Umbilical cord (tissue), 2 donors: ENCODE measurements around the gene DNAAF1. TPM values are rescaled to one million over a fixed set of nuclear protein-coding genes. Genes with fewer than 3 reads are reported as not detected.

Experiments
- DNase-seq: peaks from one replicate; pipeline ENCODE4 v3.0.0-alpha.2; 2015; ENCODE audit warnings: low spot score
- total RNA-seq: library from RNA; depleted of rRNA; stranded (reverse); fragments of >200 nt; gene quantifications from one replicate; pipeline ENCODE4 v1.2.3, GENCODE V29; 2014; ENCODE audit warnings: low replicate concordance; ENCODE audit not compliant: insufficient read depth

DNAAF1 gene
- total RNA-seq, 1 donor from 2014 or later, result 1.7 TPM

DNA sequence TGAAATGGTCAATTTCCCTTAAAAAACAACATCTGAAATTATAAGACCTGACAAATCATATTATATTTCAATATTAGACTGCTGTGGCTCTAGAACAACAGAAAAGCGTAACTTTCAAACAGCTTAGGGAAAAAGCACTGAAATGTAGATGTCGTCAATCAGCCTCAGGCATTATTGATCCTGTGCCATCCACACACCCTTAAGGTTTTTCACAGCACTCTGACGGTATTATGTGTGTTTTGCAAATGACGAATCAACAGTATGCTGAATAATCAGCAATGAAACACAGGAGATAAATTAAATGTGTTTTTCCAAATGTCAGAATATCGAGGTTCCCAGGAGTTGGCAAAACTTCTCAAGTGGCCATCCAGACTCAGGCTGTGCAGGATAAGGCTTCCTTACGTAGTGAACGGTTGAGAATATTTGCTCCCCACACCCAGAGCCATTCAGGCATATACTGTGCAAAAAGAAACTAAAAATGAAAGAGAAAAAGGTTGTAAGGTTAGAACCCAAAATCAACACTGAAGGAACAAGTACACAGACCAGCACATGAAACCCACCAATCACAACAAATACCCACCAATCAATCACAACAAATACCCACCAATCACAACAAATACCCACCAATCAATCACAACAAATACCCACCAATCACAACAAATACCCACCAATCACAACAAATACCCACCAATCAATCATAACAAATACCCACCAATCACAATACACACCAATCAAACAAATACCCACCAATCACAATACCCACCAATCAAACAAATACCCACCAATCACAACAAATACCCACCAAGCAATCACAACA is 20.6 kb upstream of the DNAAF1 start:
- DNase-seq, result no peak

DNA sequence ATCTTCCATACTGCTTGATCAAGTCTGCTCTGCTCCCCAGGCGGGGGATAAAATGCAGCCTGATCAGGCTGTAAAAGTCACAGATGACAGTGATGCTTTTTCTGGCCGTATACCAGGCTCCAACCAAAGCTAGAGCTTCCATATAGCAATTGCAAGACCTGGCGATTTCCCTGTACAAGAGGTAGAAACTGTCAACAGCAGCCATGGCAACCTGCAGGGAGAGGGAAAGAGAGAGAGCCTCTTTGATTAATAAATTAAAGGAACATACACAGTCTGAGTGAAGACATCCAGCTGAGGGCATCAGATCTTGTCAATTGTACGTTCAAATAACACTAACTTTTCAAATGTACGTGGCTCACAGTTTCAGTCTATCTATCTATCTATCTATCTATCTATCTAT is 14.0 kb upstream of the DNAAF1 start:
- no peak for DNase-seq

DNA sequence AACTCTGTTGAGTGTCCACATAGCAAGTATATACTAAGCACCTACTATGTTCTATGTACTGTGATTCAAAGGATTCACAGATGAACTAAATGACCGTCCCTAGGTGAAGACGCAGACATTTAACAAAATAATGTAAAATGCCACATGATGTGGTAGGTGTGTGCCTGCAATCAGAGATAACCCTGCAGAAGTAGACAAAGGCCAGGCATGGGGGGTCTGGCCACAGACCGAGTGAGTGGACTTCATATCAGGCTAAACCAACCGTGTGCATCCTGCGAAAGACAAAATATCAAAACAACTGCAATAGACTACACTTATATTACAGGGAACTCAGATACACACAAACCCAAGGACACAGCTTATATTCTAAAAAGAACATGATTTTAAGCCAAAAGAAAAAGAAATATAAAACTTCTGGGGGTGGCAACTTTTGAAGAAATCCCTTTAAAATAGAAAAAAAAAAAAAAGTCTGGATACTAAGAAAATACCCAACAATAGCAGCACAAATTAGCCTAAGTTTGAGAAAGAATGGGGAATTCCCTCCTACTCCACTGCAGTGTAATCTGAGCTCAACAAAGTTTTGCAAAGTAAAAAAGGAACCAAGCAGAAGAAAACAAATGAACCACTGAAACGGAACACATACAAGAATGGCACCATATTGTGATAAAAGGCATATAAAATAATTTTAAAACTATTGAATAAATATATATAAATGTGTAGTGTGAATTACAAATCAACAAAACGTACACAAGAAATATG is 12.4 kb upstream of the DNAAF1 start:
- no peak for DNase-seq

DNA sequence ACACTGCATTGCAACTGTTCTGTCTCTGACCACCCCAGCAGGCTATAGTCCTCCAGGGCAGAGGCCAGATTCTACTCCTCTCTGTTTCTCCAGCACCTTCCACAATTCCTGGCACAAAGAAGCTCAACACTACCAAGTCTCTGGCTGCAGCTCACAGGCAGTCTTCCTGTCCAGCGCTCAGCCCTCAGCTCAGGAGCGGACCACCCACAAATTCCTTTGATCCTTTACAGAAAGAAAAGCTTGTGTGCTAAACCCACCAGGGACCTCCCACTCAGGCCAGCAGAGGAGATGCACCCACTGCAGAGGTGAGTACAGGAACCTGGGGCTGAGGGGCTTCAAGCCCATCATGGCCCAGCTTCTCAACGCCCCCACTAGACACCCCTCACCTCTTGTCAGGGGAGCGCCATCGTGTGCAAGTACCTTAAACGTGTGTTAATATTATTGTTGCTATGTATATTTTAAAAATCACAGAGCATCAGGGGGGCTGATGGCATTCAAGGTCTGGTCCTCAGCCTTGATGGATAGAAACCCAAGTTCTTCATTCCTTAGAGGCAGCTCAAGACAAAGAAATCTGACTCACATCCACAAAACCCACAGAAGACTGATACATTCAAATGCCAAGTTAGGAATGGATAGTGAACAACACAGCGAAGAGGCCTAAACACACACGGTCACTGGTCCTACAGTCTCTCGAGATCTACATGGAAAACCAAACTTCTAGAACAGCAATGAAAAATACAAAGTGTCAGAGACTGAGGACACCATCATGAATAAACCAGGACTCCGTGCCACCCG is 8.6 kb upstream of the DNAAF1 start:
- no peak for DNase-seq

DNA sequence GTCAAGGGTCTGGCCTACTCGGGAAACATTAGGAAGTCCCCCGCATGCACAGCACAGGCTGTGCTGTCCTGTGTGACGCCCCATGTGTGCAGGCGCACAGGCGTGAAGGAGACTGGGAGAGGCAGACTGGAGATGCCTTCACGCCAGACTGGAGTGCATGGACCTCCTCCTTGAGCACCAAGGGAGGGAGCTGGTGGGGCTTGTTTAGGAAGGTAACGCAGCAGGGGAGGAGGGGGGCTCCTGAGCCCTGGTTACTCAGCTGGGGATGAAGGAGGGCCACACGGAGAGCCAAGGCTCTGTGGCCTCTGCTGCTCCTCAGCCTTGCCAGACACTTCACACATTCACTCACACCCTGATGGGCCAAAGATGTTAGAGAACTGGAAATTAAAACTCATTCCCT is 7.8 kb upstream of the DNAAF1 start:
- DNase-seq, result no peak

DNA sequence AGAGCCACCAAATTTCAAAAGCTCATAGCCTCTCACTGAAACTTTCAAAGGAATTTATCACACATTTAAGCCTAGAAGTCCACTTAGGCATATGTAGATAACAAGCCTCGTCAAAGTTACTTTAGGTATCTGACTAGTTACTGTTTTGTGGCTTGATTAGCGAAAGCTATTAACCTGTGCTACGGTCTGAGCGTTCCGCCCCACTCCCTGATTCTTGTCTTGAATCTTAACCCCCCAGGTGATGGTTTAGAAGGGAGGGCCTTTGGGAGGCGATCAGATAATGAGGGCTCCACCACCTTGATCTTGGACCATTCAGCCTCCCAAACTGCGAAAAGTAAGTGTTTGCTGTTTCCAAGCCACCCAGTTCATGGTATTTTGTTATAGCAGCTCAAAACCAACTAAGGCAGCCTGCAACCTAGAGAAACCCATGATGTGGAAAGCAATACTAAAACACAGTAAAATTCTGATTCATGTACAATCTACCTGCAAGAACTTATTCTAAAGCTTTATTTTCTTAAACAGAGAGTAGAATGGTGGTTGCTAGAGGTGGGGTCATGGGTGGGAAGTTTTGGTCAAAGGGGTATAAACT is 7.2 kb upstream of the DNAAF1 start:
- DNase-seq, result no peak

DNA sequence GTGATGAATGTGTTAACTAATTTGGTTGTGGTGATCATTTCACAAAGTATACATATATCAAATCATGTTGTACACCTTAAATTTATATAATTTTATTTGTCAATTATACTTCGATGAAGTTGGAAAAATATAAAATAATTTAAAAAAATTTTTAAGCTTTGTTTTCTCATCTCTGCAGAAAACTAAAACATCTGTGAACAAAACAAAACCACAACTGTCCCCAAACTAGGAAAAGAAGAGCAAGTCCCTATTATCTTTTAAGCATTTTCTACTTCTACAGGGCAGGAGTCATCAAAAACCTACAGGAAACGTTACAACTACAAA is 6.6 kb upstream of the DNAAF1 start:
- no peak for DNase-seq

DNA sequence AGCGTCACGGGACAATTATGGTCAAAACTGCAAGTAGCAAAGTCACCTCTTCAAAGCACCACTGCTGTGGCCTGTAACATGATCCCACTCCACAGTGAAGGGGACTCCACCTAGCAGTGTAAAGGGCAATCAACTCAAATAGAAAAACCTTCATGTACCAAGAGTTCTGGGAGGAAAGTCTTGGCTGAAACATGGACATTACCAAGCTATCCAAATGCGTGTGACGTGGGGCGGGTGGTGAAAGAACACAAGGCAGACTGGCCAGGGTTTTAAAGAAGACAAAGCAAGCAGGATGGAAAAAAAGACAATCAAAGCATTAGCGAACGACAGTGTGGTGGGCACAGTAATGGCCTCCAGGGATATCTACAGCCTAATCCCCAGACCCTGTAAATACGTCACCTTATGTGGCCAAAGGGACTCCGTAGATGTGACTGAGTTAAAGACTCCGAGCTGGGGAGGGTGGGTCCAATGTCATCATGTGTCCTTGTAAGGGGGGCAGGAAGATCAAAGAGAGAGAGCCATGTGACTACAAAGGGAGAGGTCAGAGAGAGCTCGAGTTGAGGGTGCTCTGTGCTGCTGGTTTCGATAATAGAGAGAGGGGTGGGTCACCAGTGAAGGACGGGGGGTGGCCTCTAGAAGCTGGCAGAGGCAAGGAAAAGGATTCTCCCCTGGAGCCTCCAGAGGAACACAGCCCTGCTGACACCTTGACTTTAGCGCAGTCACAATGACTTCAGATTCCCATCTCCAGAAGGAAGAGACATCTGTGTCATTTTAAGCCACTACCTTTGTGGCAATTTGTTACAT is 6.1 kb upstream of the DNAAF1 start:
- no peak for DNase-seq

DNA sequence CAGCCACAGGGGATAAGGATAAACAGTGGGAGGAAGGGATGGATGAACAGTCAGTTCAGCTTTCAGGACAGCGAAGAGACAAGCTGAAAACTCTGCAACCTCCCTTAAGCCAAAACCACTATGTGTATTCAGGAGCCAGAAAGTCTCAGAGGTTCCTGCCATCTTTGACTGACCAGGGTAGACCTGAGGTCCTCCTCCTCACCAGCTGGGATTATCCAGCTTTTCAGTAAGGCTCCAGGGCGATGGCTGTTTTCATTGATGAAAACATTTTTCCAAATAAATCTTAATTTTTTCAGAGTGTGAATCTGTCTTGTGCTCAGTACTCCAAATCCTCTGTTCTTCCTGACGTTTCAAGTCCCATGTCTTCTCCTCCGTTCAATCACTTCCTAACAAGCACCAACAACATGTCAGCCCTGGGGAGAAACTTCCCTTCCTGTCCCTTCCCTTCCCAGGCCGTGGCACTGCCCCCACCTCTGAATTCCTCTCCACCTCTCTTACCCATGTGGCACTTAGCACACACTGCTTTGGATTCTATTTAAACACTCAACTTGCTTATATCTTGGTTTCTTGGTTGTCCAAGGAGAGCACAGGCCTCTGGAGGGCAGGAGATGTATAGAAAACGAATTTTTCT is 5.4 kb upstream of the DNAAF1 start:
- DNase-seq, result no peak

DNA sequence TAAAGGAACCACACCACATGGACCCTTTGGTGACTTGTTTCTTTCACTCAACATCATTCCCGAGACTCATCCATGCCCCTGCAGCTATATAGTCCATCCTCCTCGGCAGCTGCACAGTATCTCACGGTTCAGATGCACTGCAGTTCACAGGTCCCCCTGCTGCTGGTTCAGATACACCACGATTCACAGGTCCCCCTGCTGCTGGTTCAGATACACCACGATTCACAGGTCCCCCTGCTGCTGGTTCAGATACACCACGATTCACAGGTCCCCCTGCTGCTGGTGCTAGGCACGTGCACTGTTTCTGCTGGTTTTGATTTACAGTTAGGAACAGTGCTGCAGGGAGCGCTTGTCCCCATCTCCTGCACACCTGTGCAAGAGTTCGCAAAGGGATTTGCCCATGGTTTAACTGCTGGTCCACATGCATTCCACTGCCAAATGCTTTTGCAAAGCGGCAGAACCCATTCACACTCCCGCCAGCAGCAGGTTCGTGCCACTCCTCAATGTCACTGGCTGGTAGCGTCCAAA is 3.9 kb upstream of the DNAAF1 start:
- no peak for DNase-seq

DNA sequence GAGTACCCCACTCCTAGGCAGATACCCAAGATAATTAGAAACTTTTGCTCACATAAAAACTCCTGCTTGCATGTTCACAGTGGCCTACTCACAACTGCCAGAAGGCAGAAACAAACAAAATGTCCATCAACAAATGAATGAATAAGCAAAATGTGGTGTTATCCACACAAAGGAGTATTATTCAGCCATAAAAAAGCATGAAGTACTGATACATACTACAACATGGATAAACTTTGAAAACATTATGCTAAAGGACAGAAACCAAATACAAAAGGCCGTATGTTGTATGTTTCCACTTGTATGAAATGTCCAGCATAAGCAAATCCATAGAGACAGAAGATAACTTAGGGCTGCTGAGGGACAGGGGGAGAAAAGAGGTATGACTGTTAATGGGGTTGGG is 2.0 kb upstream of the DNAAF1 start:
- no peak for DNase-seq

DNA sequence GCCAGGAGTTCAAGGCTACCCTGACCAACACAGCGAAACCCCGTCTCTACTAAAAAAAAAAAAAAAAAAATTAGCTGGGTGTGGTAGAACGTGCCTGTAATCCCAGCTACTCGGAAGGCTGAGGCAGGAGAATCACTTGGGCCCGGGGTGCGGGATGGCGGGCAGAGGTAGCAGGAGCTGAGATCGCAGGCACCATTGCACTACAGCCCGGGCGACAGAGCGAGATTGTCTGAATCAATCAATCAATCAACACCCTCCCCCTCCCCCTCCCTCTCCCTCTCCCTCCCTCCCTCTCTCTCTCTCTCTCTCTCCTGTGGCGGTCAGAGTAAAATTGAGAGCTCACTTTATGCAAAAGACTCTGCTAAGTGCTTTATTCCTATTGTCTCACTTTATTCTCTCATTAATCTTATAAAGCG is 1.3 kb upstream of the DNAAF1 start:
- DNase-seq, result no peak

DNA sequence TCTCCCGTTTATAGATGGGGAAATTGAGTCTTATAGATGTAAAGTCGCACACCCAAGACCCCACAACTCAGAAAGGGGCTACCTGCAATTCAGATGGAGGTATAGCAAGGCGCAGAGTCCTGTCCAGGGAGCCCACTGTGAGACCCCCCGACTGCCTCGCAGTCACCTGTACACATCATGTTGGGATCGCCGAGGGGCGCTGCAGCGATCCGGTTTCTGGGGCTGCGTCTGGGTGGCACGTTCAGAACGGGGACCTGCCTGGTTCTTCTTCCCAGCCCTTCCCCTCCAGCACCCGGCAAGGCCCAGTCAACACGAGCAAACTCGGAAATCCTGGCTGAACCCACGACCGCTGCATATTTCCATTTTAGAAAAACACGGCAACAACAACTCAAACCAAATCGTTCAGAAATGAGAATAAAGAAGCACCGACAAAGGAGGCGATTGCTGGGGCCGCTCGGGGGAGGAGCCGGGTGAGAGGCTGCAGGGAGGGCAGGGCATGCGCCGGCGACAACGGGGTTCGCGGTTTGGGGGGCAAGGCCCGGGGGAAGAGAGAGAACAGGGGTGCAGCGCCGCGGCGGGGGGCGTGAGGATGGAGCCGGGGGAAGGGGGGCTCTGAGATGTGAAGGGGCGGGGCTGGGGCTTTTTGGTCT is 774 bp upstream of the DNAAF1 start:
- DNase-seq, result peak; percentile 32

DNA sequence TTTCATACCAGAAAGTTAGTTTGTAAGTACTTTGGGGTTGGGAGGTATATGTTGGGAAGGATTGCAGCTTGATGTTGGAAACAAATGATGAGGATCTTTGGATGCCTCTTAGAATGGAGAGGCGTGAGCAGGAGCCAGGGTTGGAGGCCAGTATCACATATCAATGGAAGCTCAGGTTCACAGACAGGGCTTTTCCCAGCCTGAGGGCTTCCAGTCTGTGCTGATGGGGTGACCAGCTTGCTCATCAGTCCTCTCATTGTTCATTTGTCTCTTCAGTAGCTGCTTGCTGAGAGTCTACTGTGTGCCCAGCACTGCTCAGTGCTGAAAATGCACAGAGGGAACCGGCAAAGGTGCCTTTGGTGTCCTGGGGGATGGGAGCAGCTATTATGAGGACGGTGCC is 5.8 kb downstream of the DNAAF1 start:
- no peak for DNase-seq

DNA sequence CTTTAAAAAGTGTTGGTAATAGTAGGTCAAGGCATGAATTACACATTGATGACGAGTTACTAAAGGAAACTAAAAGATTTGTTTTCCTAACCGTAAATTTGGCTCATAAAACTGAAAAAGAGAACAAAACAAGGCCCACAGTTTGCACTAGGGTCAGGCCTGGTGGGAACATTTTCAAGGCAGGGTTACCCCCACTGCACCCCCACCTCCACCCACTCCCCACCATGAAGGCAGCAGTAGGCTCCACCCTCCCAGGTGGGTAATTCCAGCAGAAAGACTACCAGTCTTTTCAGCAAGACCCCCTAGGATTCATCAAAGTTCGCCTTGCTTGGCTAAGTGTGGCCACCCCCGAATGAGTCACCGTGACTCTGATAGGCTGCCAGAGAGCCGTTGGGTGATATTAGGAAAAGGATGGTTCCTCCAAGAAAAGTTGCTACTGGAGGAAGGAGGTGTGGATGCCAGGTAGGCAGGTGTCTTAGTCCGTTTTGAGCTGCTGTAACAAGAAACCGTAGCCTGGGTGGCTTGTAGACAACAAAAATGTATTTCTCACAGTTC is 8.6 kb downstream of the DNAAF1 start:
- no peak for DNase-seq

DNA sequence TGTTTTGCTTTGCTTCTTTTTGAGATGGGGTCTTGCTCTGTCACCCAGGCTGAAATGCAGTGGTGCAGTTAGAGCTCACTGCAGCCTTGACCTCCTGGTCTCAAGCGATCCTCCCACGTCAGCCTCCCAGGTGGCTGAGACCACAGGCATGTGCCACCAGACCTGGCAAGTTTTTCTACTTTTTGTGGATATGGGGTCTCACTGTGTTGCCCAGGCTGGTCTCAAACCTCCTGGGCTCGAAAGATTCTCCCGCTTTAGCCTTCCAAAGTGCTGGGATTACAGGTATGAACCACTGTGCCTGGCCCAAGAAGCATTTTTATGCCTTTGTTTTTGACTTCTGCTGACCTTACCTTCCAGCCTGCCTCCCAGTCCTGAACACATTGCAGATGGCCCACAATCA is 10.1 kb downstream of the DNAAF1 start:
- no peak for DNase-seq

DNA sequence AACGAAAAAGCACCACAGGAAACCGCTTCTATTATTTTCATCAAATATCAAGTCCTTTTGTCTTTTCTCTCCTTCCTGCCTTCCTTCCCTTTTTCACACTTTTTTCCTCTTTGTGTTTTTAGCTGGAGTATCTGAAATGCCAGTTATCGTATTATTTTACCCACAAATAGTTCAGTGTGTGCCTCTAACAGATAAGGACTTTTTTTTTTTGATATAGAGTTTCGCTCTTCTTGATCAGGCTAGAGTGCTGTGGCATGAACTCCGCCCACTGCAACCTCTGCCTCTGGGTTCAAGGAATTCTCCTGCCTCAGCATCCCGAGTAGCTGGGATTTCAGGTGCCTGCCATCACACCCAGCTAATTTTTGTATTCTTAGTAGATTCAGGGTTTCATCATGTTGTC is 10.7 kb downstream of the DNAAF1 start:
- no peak for DNase-seq

DNA sequence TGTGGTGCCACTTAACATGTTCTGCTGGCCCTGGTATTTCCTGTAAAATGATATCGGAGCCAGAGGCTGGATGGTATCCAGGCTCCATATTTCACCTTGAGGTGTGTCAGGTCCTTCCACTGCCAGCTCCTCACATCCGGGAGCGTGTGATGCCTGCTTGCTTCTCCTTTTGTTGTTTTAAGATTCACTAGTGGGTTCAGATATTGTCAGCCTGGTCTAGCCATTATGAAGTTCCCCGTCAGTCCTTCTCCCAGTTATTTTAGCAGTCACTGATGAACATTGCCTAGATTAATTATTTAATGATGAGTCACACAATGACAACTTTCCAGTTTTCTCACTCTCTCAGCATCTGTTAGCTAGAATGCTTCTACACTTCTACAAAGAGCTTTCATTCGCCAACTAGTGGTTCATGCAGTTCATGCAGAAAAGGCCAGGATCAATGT is 11.3 kb downstream of the DNAAF1 start:
- DNase-seq, result no peak

DNA sequence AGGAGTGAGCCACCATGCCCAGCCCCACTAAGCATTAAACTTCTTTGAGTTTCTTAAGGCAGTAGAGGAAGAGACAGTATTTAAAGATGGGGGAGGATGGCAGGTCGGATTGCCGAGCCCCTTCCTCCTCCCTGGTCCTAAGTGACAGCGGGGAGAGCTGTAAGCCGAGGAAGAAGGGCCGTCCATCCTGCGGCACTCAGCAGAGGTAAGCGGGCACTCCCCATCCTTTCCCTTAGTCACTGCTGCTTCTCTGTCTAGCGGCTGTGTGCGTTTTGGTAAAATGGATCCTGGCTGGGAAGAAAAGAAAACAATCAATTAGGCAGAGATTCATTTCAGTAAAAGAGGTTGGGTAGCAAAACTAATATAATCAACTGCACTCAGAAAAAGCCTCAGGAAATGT is 13.9 kb downstream of the DNAAF1 start:
- no peak for DNase-seq

DNA sequence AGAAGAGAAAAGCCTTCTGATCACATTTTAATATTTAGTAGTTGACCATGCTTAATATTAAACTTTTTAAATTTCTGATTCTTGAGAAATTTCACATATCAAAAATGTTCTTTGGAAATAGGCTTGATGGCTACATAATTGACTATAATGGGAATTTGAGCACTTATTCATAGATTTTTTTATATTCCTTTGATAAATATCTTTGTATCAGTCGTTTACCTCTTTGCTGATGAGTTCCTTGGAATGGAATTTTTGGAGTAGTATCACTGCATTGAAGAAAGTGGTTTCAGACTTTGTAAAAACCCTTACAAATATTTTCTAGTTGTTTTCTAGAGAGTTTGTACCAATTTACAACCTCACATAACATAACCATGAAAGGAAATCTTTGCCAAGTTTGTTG is 14.7 kb downstream of the DNAAF1 start:
- DNase-seq, result no peak
